Measurements from ENCODE around the gene LRRC9.

- TF ChIP-seq POLR2A (IDR thresholded peaks at IDR 0.05) (no peak), CTCF (IDR thresholded peaks at IDR 0.05) (no peak)
Measured at GRCh38 chr14:59905188-59905587, 14.8 kb upstream of the LRRC9 start.
